ENCODE data around the gene ARPP21. TPM values are rescaled to one million over a fixed set of nuclear protein-coding genes. Genes with fewer than 3 reads are reported as not detected.

ARPP21 gene
- polyA plus RNA-seq, 3 donors = not detected

DNA sequence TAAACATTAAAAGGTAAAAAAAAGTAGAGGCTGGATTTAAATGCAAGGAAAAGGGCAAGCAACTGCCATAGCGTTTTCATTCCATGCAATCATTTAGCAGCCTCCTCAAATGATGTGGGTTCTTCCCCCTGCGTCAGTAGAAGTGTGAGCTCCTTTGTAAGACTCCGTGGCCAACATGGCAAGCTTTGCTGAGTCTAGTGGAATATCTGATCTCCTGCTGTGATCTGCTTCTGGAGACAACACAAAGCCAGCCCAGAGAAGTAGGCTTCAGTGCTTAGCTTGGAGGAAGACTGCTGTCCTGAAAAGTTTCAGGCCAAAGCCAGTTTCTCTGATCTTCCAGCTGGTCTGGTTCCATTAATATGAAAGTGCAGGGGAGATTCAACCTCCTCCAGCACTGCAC is 70.4 kb downstream of the ARPP21 start:
- WGBS (ENCODE audit: insufficient coverage) = 100% methylated on average over 2 of the region's 3 CpGs
- Mint-ChIP-seq H3K27me3 (ENCODE audit: low read depth in 3 of 3) (no peaks in the 10 kb centered on the region), H3K9me3 (peaks cover 0 to 2% (median 0%) of the 10 kb centered on the region in 7 donors), H3K4me1 (no peaks in the 10 kb centered on the region), H3K4me3 (no peak overlapping the region), H3K36me3 (no peaks in the 10 kb centered on the region), H3K27ac (no peak overlapping the region)
- no peaks in the 10 kb centered on the region for H4K20me1 ChIP-seq (ENCODE audit: insufficient read depth, low read length)
- H3K9ac ChIP-seq (ENCODE audit: insufficient read depth, low read length, poor library complexity, severe bottlenecking) = no peak overlapping the region
- no peaks in the 10 kb centered on the region for H3K36me3 ChIP-seq (replicated peaks in 1 of 2; ENCODE audit: control insufficient read depth in 1 of 2, insufficient read depth in 2 of 2, low read length in 2 of 2)
- H3K27ac ChIP-seq (ENCODE audit: low read depth in 1 of 2, low read length in 2 of 2) = no peak overlapping the region
- no peak overlapping the region for H2AFZ ChIP-seq (ENCODE audit: insufficient read depth, low read depth, low read length, poor library complexity, severe bottlenecking)
- H3K4me3 ChIP-seq (replicated peaks in 1 of 3; ENCODE audit: low read depth in 2 of 3, low read length in 3 of 3) = no peak overlapping the region
- H3K27me3 ChIP-seq (ENCODE audit: control insufficient read depth in 2 of 2, insufficient read depth in 2 of 2, low read length in 2 of 2) = no peaks in the 10 kb centered on the region
- no peak overlapping the region for H3K4me2 ChIP-seq (replicated peaks; ENCODE audit: extremely low read depth, low read length, poor library complexity, severe bottlenecking)
- H3K9me3 ChIP-seq (replicated peaks in 1 of 2; ENCODE audit: control insufficient read depth in 1 of 2, insufficient read depth in 1 of 2, low read length in 2 of 2) = no peaks in the 10 kb centered on the region
- no peak for DNase-seq
- TF ChIP-seq, protein P1, sequence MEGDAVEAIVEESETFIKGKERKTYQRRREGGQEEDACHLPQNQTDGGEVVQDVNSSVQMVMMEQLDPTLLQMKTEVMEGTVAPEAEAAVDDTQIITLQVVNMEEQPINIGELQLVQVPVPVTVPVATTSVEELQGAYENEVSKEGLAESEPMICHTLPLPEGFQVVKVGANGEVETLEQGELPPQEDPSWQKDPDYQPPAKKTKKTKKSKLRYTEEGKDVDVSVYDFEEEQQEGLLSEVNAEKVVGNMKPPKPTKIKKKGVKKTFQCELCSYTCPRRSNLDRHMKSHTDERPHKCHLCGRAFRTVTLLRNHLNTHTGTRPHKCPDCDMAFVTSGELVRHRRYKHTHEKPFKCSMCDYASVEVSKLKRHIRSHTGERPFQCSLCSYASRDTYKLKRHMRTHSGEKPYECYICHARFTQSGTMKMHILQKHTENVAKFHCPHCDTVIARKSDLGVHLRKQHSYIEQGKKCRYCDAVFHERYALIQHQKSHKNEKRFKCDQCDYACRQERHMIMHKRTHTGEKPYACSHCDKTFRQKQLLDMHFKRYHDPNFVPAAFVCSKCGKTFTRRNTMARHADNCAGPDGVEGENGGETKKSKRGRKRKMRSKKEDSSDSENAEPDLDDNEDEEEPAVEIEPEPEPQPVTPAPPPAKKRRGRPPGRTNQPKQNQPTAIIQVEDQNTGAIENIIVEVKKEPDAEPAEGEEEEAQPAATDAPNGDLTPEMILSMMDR (IDR thresholded peaks at IDR 0.05) = no peak
- intact Hi-C loops (cut with micrococcal nuclease) = no loop called here
- no peaks in the 10 kb centered on the region for H3K4me1 ChIP-seq (ENCODE audit: control insufficient read depth in 1 of 2, insufficient read depth in 2 of 2, low read length in 2 of 2)
- no peaks in the 10 kb centered on the region for H3K79me2 ChIP-seq (ENCODE audit: insufficient read depth, low read length)

DNA sequence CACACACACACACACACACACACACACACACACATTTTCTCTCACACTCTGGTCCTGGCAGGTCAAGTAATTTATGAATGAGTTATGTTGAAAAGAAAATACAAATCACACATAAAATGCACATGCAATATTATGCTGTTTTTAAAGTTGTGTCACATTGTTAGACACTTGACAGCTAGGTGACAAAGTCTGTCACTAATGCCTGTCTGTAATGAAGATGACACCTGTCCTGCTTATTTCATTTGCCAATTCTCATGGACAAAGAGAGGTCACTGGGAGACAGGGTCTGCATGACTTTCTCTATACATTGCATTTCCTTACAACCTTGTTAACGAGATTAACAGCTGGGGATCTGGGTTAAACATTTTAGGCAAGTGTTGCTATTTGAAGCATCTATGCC is 71.2 kb downstream of the ARPP21 start:
- no peaks in the 10 kb centered on the region for H3K36me3 Mint-ChIP-seq
- WGBS (ENCODE audit: insufficient coverage) = no CpG with 5 or more reads among the region's 1 CpG
- Histone ChIP-seq H3K4me1 (ENCODE audit: control insufficient read depth in 1 of 2, insufficient read depth in 2 of 2, low read length in 2 of 2) (no peaks in the 10 kb centered on the region), H3K4me3 (replicated peaks in 1 of 3; ENCODE audit: low read depth in 2 of 3, low read length in 3 of 3) (no peak overlapping the region), H3K27me3 (ENCODE audit: control insufficient read depth in 2 of 2, insufficient read depth in 2 of 2, low read length in 2 of 2) (no peaks in the 10 kb centered on the region), H3K9ac (ENCODE audit: insufficient read depth, low read length, poor library complexity, severe bottlenecking) (no peak overlapping the region), H3K36me3 (replicated peaks in 1 of 2; ENCODE audit: control insufficient read depth in 1 of 2, insufficient read depth in 2 of 2, low read length in 2 of 2) (no peaks in the 10 kb centered on the region), H2AFZ (ENCODE audit: insufficient read depth, low read depth, low read length, poor library complexity, severe bottlenecking) (no peak overlapping the region), H3K4me2 (replicated peaks; ENCODE audit: extremely low read depth, low read length, poor library complexity, severe bottlenecking) (no peak overlapping the region), H3K9me3 (replicated peaks in 1 of 2; ENCODE audit: control insufficient read depth in 1 of 2, insufficient read depth in 1 of 2, low read length in 2 of 2) (no peaks in the 10 kb centered on the region), H4K20me1 (ENCODE audit: insufficient read depth, low read length) (no peaks in the 10 kb centered on the region), H3K79me2 (ENCODE audit: insufficient read depth, low read length) (no peaks in the 10 kb centered on the region), H3K27ac (ENCODE audit: low read depth in 1 of 2, low read length in 2 of 2) (no peak overlapping the region)
- TF ChIP-seq, protein P1 (IDR thresholded peaks at IDR 0.05) = no peak
- H3K27ac Mint-ChIP-seq = no peak overlapping the region
- no peaks in the 10 kb centered on the region for H3K4me1 Mint-ChIP-seq
- no peak for DNase-seq
- no peak overlapping the region for H3K4me3 Mint-ChIP-seq
- peaks cover 0 to 4% (median 0%) of the 10 kb centered on the region in 7 donors for H3K9me3 Mint-ChIP-seq
- intact Hi-C loops (cut with micrococcal nuclease) = no loop called here
- H3K27me3 Mint-ChIP-seq (ENCODE audit: low read depth in 3 of 3) = no peaks in the 10 kb centered on the region
